CD4-positive, alpha-beta T cell (primary cell): Measurements from ENCODE around the gene DOLK. TPM values are rescaled to one million over a fixed set of nuclear protein-coding genes. Genes with fewer than 3 reads are reported as not detected.

Experiments used
- ATAC-seq: fragments of 200-7000 bp; cut with Tn5 transposase; one replicate; pipeline ENCODE4 v1.10.0; 2022; ENCODE audit warnings: mild to moderate bottlenecking; ENCODE audit not compliant: poor library complexity
- CTCF ChIA-PET: fragments of 350-600 bp; sonication (Branson Sonifier 250); formaldehyde crosslinking; loops from one replicate; lab custom pipeline; 2021; ENCODE audit warnings: antibody characterized with exemption, inconsistent platforms; lab: Charles Lee
- POLR2A ChIA-PET: fragments of 350-600 bp; sonication (Branson Sonifier 250); formaldehyde crosslinking; loops from one replicate; lab custom pipeline; 2021; ENCODE audit warnings: antibody characterized with exemption, inconsistent platforms; lab: Charles Lee
- DNase-seq, 14 experiments: peaks; one replicate each; pipeline ENCODE4 v3.0.0-alpha.2; 2013 to 2020; ENCODE audit warnings: mixed read lengths in 2 of 14
- H3K27ac ChIP-seq, 2 donors: one replicate each; pipeline versions ENCODE4 v1.5.1 to v1.7.0; 2013; ENCODE audit warnings: low read length in 2 of 2, low read depth in 1 of 2, mild to moderate bottlenecking in 1 of 2
- H3K27me3 ChIP-seq, 2 experiments: 1 replicate in 1 of 2; 2 replicates in 1 of 2; pipeline versions ENCODE4 v1.6.1 to v1.7.0; 2013; ENCODE audit warnings: low read length in 2 of 2, control low read depth in 1 of 2, mild to moderate bottlenecking in 1 of 2, moderate library complexity in 1 of 2; ENCODE audit not compliant: insufficient read depth in 2 of 2, control insufficient read depth in 1 of 2
- H3K36me3 ChIP-seq: one replicate; pipeline ENCODE4 v1.6.1; 2013; ENCODE audit warnings: low read length, control low read depth; ENCODE audit not compliant: insufficient read depth
- H3K4me1 ChIP-seq: one replicate; pipeline ENCODE4 v1.6.1; 2013; ENCODE audit warnings: low read length, control low read depth; ENCODE audit not compliant: insufficient read depth
- H3K4me3 ChIP-seq: one replicate; pipeline ENCODE4 v1.5.1; 2013; ENCODE audit warnings: mild to moderate bottlenecking, low read length, moderate library complexity
- H3K9me3 ChIP-seq, 2 experiments: 1 replicate in 1 of 2; 2 replicates in 1 of 2; pipeline versions ENCODE4 v1.6.1 to v1.7.0; 2013; ENCODE audit warnings: low read length in 2 of 2, mild to moderate bottlenecking in 2 of 2, control low read depth in 1 of 2, moderate library complexity in 1 of 2; ENCODE audit not compliant: control insufficient read depth in 1 of 2, insufficient read depth in 1 of 2
- H3K27ac Mint-ChIP-seq: one replicate; pipeline ENCODE4 v1.8.0; 2020; ENCODE audit warnings: mixed read lengths
- H3K27me3 Mint-ChIP-seq: one replicate; pipeline ENCODE4 v1.8.0; 2021; ENCODE audit warnings: mixed read lengths
- H3K36me3 Mint-ChIP-seq: one replicate; pipeline ENCODE4 v1.8.0; 2021; ENCODE audit warnings: low read depth, mixed read lengths
- H3K4me1 Mint-ChIP-seq: one replicate; pipeline ENCODE4 v1.8.0; 2021; ENCODE audit warnings: low read depth, mixed read lengths
- H3K4me3 Mint-ChIP-seq: one replicate; pipeline ENCODE4 v1.8.0; 2020; ENCODE audit warnings: mild to moderate bottlenecking, mixed read lengths
- H3K9me3 Mint-ChIP-seq: one replicate; pipeline ENCODE4 v1.8.0; 2020; ENCODE audit warnings: mixed read lengths
- intact Hi-C, 2 experiments: fragments of 100-400 bp; cut with DNase I in 1 of 2; cut with micrococcal nuclease in 1 of 2; formaldehyde crosslinking; loops; one replicate each; pipeline versions ENCODE4 v1.15.1 to v1.9.0; 2023 to 2025; cut with DNase I, micrococcal nuclease
- total RNA-seq, 174 experiments: library from RNA in 2 of 174; stranded (reverse) in 2 of 174; gene quantifications; one replicate each; pipeline ENCODE4 v1.2.3 and lab custom pipeline; 2021 to 2026
- TF ChIP-seq, protein P1 (sequence below): fragments of 200-600 bp; IDR thresholded peaks from one replicate; pipeline ENCODE4 v1.8.0; 2022; ENCODE audit warnings: antibody characterized with exemption, mild to moderate bottlenecking

The DOLK gene
- total RNA-seq, 2 experiments from 2014 or later, result 7.4 to 7.8 TPM

DNA sequence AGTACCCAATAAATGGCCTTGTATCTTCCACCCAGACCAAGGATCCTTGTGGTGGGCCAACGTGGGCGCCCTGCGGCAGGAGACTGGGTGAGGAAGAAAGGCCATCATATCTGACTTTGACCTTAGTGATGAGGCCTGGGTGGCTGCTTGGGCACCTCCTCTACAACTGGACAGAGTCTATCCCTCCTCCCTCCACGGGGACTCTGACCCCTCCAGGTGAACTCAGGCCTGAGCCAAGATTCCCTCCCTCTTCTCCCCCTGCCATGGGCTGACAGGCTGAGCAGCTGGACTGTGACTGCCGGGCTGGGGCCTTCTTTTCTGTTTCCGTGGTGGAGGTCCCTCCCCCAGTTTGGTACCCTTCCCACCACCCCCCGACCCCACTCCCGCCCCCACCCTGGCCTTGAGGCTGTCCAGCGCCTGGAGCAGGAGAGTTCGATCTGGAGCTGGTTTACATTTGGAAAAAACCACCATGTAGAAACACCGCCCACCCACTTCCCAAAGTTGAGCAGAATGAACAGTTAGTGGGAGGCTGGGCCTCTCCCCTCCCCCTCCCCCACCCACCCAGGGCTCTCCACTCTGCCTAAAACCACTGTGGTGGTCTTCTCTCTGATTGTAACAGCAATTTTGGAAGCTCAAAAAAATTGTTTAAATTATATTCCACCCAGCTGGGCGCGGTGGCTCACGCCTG is 27.9 kb downstream of the DOLK start:
- Mint-ChIP-seq H3K27ac (no peak overlapping the region), H3K36me3 (peaks cover 35% of the 10 kb centered on the region), H3K9me3 (no peaks in the 10 kb centered on the region), H3K4me1 (peaks cover 4% of the 10 kb centered on the region), H3K27me3 (no peaks in the 10 kb centered on the region), H3K4me3 (peak overlapping the region; percentile 7)
- peaks cover 11% of the 10 kb centered on the region for H3K4me1 ChIP-seq
- H3K27ac ChIP-seq, result no peak overlapping the region
- H3K27me3 ChIP-seq, result no peaks in the 10 kb centered on the region
- ATAC-seq, result no peak
- intact Hi-C loops, result no loop called here
- TF ChIP-seq, protein P1, sequence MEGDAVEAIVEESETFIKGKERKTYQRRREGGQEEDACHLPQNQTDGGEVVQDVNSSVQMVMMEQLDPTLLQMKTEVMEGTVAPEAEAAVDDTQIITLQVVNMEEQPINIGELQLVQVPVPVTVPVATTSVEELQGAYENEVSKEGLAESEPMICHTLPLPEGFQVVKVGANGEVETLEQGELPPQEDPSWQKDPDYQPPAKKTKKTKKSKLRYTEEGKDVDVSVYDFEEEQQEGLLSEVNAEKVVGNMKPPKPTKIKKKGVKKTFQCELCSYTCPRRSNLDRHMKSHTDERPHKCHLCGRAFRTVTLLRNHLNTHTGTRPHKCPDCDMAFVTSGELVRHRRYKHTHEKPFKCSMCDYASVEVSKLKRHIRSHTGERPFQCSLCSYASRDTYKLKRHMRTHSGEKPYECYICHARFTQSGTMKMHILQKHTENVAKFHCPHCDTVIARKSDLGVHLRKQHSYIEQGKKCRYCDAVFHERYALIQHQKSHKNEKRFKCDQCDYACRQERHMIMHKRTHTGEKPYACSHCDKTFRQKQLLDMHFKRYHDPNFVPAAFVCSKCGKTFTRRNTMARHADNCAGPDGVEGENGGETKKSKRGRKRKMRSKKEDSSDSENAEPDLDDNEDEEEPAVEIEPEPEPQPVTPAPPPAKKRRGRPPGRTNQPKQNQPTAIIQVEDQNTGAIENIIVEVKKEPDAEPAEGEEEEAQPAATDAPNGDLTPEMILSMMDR, result no peak
- ChIA-PET POLR2A (no interaction called here), CTCF (no interaction called here)
- DNase-seq, result no peak
- no peaks in the 10 kb centered on the region for H3K9me3 ChIP-seq
- H3K4me3 ChIP-seq, result no peak overlapping the region
- peaks cover 28% of the 10 kb centered on the region for H3K36me3 ChIP-seq

DNA sequence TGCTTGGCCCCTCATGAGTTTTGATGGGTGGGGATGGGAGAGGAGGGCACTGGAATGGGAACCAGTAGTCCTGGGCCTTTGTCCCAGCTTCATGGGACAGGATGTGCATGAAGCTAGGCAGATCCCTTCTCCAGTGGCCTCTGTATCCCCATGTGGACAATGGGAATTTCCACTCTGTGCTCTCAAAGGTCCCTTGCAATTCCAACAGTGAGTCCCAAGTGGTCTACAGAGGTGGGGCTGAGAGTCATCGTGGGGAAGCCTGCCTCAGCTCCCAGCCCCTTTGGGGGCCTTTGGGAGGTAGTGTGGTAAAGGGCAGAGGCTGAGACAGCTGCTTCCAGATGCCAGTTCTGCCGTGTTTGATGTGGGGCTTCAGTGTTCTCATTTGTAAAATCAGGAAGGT is 28.5 kb downstream of the DOLK start:
- CTCF ChIA-PET, result no interaction called here
- intact Hi-C loops, result no loop called here
- no peaks in the 10 kb centered on the region for H3K27me3 Mint-ChIP-seq
- H3K36me3 Mint-ChIP-seq, result peaks cover 38% of the 10 kb centered on the region
- no peaks in the 10 kb centered on the region for H3K9me3 ChIP-seq
- ATAC-seq (no peak), DNase-seq (no peak)
- POLR2A ChIA-PET, result interaction anchor here (0.7 kb wide), 1 partner anchor 17 kb away, joined by 4 read pairs; no protein-coding TSS in a partner anchor
- H3K27ac Mint-ChIP-seq, result no peak overlapping the region
- H3K4me3 ChIP-seq, result no peak overlapping the region
- H3K27me3 ChIP-seq, result no peaks in the 10 kb centered on the region
- H3K9me3 Mint-ChIP-seq, result no peaks in the 10 kb centered on the region
- TF ChIP-seq, protein P1, result no peak
- H3K4me1 ChIP-seq, result peaks cover 17% of the 10 kb centered on the region
- peak overlapping the region; percentile 7 for H3K4me3 Mint-ChIP-seq
- H3K4me1 Mint-ChIP-seq, result peaks cover 4% of the 10 kb centered on the region
- H3K36me3 ChIP-seq, result peaks cover 33% of the 10 kb centered on the region
- H3K27ac ChIP-seq, result no peak overlapping the region

DNA sequence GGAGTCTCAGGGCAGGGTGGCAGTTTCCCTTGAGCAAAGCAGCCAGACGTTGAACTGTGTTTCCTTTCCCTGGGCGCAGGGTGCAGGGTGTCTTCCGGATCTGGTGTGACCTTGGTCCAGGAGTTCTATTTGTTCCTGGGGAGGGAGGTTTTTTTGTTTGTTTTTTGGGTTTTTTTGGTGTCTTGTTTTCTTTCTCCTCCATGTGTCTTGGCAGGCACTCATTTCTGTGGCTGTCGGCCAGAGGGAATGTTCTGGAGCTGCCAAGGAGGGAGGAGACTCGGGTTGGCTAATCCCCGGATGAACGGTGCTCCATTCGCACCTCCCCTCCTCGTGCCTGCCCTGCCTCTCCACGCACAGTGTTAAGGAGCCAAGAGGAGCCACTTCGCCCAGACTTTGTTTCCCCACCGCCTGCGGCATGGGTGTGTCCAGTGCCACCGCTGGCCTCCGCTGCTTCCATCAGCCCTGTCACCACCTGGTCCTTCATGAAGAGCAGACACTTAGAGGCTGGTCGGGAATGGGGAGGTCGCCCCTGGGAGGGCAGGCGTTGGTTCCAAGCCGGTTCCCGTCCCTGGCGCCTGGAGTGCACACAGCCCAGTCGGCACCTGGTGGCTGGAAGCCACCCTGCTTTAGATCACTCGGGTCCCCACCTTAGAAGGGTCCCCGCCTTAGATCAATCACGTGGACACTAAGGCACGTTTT is 30.1 kb downstream of the DOLK start:
- ChIA-PET POLR2A (no interaction called here), CTCF (interaction anchor here (1.1 kb wide), 1 partner anchor 9 kb away, joined by 3 read pairs; no protein-coding TSS in a partner anchor)
- Histone ChIP-seq H3K4me3 (no peak overlapping the region), H3K36me3 (peaks cover 47% of the 10 kb centered on the region), H3K9me3 (no peaks in the 10 kb centered on the region), H3K4me1 (peaks cover 29% of the 10 kb centered on the region), H3K27ac (no peak overlapping the region), H3K27me3 (no peaks in the 10 kb centered on the region)
- Mint-ChIP-seq H3K4me3 (no peak overlapping the region), H3K36me3 (peaks cover 49% of the 10 kb centered on the region), H3K27me3 (no peaks in the 10 kb centered on the region), H3K27ac (no peak overlapping the region), H3K4me1 (peaks cover 18% of the 10 kb centered on the region), H3K9me3 (no peaks in the 10 kb centered on the region)
- TF ChIP-seq, protein P1, result no peak
- intact Hi-C loops, result no loop called here
- no peak for ATAC-seq
- no peak for DNase-seq
